PC-3 (cell line): ENCODE results near the gene GBF1. TPM values are rescaled to one million over a fixed set of nuclear protein-coding genes. Genes with fewer than 3 reads are reported as not detected.

Experiments used
- ATAC-seq: fragments of 200-7000 bp; cut with Tn5 transposase; 2 replicates; pipeline ENCODE4 v1.9.1; 2020; ENCODE audit warnings: mild to moderate bottlenecking, moderate library complexity
- BruUV-seq: library from RNA; stranded (reverse); fragments of 400-500 nt; replicated peaks from 2 replicates; lab custom pipeline; 2021; lab: Mats Ljungman, UMichigan
- CTCF ChIA-PET: fragments of 300-600 bp; sonication (Branson Sonifier 250); formaldehyde crosslinking; loops from one replicate; lab custom pipeline; 2022; ENCODE audit warnings: antibody characterized with exemption; lab: Charles Lee
- POLR2A ChIA-PET: fragments of 300-600 bp; sonication (Branson Sonifier 250); formaldehyde crosslinking; loops from one replicate; lab custom pipeline; 2022; ENCODE audit warnings: antibody characterized with exemption; ENCODE audit not compliant: unreplicated experiment; lab: Charles Lee
- DNase-seq: peaks from one replicate; pipeline ENCODE4 v3.0.0-alpha.2; 2015
- H2AFZ ChIP-seq: fragments of 300-600 bp; sonication (generic); 2 replicates; pipeline ENCODE4 v1.6.0; 2016; ENCODE audit warnings: antibody characterized with exemption, low read length
- H3F3A ChIP-seq: fragments of 300-600 bp; sonication (generic); one replicate; pipeline ENCODE4 v1.6.0; 2017; ENCODE audit warnings: antibody characterized with exemption, low read length, control low read depth, mild to moderate bottlenecking; ENCODE audit not compliant: unreplicated experiment
- H3K27ac ChIP-seq: fragments of 300-600 bp; sonication (generic); 2 replicates; pipeline ENCODE4 v1.5.1; 2016; ENCODE audit warnings: mild to moderate bottlenecking, low read length
- H3K27me3 ChIP-seq: fragments of 300-600 bp; sonication (generic); 2 replicates; pipeline ENCODE4 v1.6.1; 2016; ENCODE audit warnings: low read length, mixed read lengths
- H3K36me3 ChIP-seq: fragments of 300-600 bp; sonication (generic); 2 replicates; pipeline ENCODE4 v1.6.1; 2016; ENCODE audit warnings: low read depth, mixed run types, low read length, mixed read lengths
- H3K4me1 ChIP-seq: fragments of 300-600 bp; sonication (generic); 2 replicates; pipeline ENCODE4 v1.5.1; 2016; ENCODE audit warnings: low read length; ENCODE audit not compliant: insufficient read depth
- H3K4me2 ChIP-seq: fragments of 300-600 bp; sonication (generic); 2 replicates; pipeline ENCODE4 v1.6.0; 2016; ENCODE audit warnings: low read length
- H3K4me3 ChIP-seq: fragments of 300-600 bp; sonication (generic); 2 replicates; pipeline ENCODE4 v1.5.1; 2016; ENCODE audit warnings: mild to moderate bottlenecking, low read length, mixed read lengths
- H3K79me2 ChIP-seq: fragments of 300-600 bp; sonication (generic); 2 replicates; pipeline ENCODE4 v1.6.1; 2017; ENCODE audit warnings: low read length, mixed read lengths
- H3K9ac ChIP-seq: fragments of 300-600 bp; sonication (generic); 2 replicates; pipeline ENCODE4 v1.6.0; 2016; ENCODE audit warnings: mild to moderate bottlenecking, low read length
- H3K9me2 ChIP-seq: fragments of 300-600 bp; sonication (generic); replicated peaks from 2 replicates; pipeline ENCODE4 v1.6.1; 2016; ENCODE audit warnings: mixed run types, low read length, mixed read lengths
- H3K9me3 ChIP-seq: fragments of 300-600 bp; sonication (generic); 2 replicates; pipeline ENCODE4 v1.6.1; 2016; ENCODE audit warnings: low read length, mixed read lengths
- H4K20me1 ChIP-seq: fragments of 300-600 bp; sonication (generic); 2 replicates; pipeline ENCODE4 v1.6.1; 2016; ENCODE audit warnings: low read length, mixed read lengths
- EZH2 ChIP-seq: fragments of 300-600 bp; sonication (generic); IDR thresholded peaks from one replicate; pipeline ENCODE4 v1.6.1; 2017; ENCODE audit warnings: antibody characterized with exemption, mild to moderate bottlenecking, low read length; ENCODE audit not compliant: unreplicated experiment
- EZH2phosphoT487 ChIP-seq: fragments of 300-600 bp; sonication (generic); IDR thresholded peaks from 2 replicates; pipeline ENCODE4 v1.6.1; 2018; ENCODE audit warnings: mild to moderate bottlenecking, antibody characterized with exemption, low read length, borderline replicate concordance
- intact Hi-C: fragments of 100-400 bp; cut with micrococcal nuclease; formaldehyde crosslinking; loops from 2 replicates; pipeline ENCODE4 v1.9.0; 2023
- total RNA-seq: library from RNA; depleted of rRNA; stranded (reverse); fragments of >200 nt; gene quantifications from 2 replicates; pipeline ENCODE4 v1.2.3, GENCODE V29; 2014
- TF ChIP-seq, protein P1 (sequence below): fragments of 300-600 bp; sonication (generic); conservative IDR thresholded peaks from 2 replicates; pipeline ENCODE4 v1.5.1; 2017; ENCODE audit warnings: antibody characterized with exemption, low read depth, mild to moderate bottlenecking, low read length

Gene GBF1
- total RNA-seq, 1 experiment from 2014 or later: 25.2 TPM

DNA sequence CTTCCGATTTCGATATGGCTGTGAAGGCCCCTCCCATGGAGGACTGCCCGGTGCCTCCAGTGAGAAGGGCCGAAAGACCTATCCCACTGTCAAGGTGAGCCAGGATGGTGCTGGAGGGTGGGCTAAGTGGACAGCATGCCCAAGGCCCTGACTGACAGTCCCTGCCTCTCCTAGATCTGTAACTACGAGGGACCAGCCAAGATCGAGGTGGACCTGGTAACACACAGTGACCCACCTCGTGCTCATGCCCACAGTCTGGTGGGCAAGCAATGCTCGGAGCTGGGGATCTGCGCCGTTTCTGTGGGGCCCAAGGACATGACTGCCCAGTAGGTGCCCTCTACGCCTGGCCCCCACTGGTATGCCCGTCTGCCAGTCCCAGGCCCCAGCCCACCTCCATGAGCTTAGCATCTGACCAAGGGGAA lies 151.4 kb downstream of the GBF1 start:
- intact Hi-C loops: no loop called here
- Histone ChIP-seq H3K27me3 (no peaks in the 10 kb centered on the region), H3K9me3 (no peaks in the 10 kb centered on the region), H4K20me1 (no peaks in the 10 kb centered on the region), H3K4me3 (peak overlapping the region; percentile 79), H3K36me3 (no peaks in the 10 kb centered on the region; the same call in 1 of the 2 replicates), H3K9ac (peak overlapping the region; percentile 90), H3K4me2 (peak overlapping the region; percentile 99), H3K9me2 (no peaks in the 10 kb centered on the region), H3K4me1 (peaks cover 28% of the 10 kb centered on the region), H3K27ac (0 out of 2 replicates have a peak overlapping the region, but pooled peaks have one; percentile 76), H3F3A (no peaks in the 10 kb centered on the region), H2AFZ (no peak overlapping the region), H3K79me2 (peaks cover 15% of the 10 kb centered on the region)
- no TSS peak for BruUV-seq
- ChIA-PET CTCF (no interaction called here), POLR2A (no interaction called here)
- no peak for ATAC-seq
- TF ChIP-seq, protein P1, sequence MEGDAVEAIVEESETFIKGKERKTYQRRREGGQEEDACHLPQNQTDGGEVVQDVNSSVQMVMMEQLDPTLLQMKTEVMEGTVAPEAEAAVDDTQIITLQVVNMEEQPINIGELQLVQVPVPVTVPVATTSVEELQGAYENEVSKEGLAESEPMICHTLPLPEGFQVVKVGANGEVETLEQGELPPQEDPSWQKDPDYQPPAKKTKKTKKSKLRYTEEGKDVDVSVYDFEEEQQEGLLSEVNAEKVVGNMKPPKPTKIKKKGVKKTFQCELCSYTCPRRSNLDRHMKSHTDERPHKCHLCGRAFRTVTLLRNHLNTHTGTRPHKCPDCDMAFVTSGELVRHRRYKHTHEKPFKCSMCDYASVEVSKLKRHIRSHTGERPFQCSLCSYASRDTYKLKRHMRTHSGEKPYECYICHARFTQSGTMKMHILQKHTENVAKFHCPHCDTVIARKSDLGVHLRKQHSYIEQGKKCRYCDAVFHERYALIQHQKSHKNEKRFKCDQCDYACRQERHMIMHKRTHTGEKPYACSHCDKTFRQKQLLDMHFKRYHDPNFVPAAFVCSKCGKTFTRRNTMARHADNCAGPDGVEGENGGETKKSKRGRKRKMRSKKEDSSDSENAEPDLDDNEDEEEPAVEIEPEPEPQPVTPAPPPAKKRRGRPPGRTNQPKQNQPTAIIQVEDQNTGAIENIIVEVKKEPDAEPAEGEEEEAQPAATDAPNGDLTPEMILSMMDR: no peak
- TF ChIP-seq EZH2: no peak
- no peak for TF ChIP-seq EZH2phosphoT487
- no peak for DNase-seq

DNA sequence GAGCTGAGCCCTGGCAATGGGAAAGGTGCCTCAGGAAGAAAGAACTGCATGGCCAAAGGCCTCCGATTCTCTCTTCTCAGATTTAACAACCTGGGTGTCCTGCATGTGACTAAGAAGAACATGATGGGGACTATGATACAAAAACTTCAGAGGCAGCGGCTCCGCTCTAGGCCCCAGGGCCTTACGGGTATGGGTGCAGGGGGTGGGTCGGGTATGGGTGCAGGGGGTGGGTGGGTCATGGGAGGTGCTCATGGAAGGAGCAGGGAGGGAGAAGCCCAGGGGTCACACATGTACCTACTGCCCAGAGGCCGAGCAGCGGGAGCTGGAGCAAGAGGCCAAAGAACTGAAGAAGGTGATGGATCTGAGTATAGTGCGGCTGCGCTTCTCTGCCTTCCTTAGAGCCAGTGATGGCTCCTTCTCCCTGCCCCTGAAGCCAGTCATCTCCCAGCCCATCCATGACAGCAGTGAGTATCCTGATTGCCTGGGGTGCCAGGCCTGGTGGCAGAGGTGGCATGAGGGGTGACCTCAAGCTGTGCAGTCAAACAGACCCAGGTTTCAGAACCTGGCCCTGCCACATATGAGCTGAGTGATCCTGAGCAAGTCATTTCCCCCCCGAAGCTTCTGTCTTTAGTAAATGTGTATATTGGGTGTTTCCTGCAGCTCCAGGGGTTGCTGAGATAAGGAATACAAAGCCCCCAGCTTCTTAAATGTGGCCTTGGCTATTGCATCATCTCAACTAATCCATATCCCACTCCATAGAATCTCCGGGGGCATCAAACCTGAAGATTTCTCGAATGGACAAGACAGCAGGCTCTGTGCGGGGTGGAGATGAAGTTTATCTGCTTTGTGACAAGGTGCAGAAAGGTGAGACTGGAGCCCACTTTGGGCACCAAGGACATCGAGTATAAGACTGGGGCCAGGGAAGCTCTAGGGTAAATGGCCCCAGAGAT lies 152.2 kb downstream of the GBF1 start:
- H4K20me1 ChIP-seq: no peaks in the 10 kb centered on the region
- DNase-seq (no peak), ATAC-seq (no peak)
- H3K4me1 ChIP-seq: peaks cover 35% of the 10 kb centered on the region
- H3K27ac ChIP-seq: no peak overlapping the region
- TF ChIP-seq, protein P1: no peak
- TF ChIP-seq EZH2 (no peak), EZH2phosphoT487 (no peak)
- BruUV-seq: no TSS peak
- no peak overlapping the region for H3K4me3 ChIP-seq
- no peak overlapping the region for H3K9ac ChIP-seq
- H3K9me2 ChIP-seq: no peaks in the 10 kb centered on the region
- ChIA-PET CTCF (no interaction called here), POLR2A (no interaction called here)
- H3K9me3 ChIP-seq: no peaks in the 10 kb centered on the region
- H2AFZ ChIP-seq: no peak overlapping the region
- H3K79me2 ChIP-seq: peaks cover 15% of the 10 kb centered on the region
- intact Hi-C loops: no loop called here
- H3F3A ChIP-seq: no peaks in the 10 kb centered on the region
- no peaks in the 10 kb centered on the region; the same call in 1 of the 2 replicates for H3K36me3 ChIP-seq
- no peaks in the 10 kb centered on the region for H3K27me3 ChIP-seq
- peak overlapping the region; percentile 99; the same call in 1 of the 2 replicates for H3K4me2 ChIP-seq
